H9 (cell line): ENCODE results near the gene MCU. TPM values are rescaled to one million over a fixed set of nuclear protein-coding genes. Genes with fewer than 3 reads are reported as not detected.

Experiments
- DNase-seq: peaks from one replicate; pipeline ENCODE4 v3.0.0-alpha.2; 2017
- H2AFZ ChIP-seq: one replicate; pipeline ENCODE4 v1.6.1; 2013; ENCODE audit warnings: mild to moderate bottlenecking, low read length, control low read depth, moderate library complexity
- H2AK5ac ChIP-seq: 2 replicates; pipeline ENCODE4 v1.6.1; 2013; ENCODE audit warnings: low read length, control low read depth, mixed read lengths; ENCODE audit not compliant: insufficient read length
- H2BK120ac ChIP-seq: one replicate; pipeline ENCODE4 v1.6.1; 2013; ENCODE audit warnings: low read depth, mild to moderate bottlenecking, low read length, control low read depth, inconsistent platforms; ENCODE audit not compliant: poor library complexity, severe bottlenecking
- H2BK12ac ChIP-seq: 2 replicates; pipeline ENCODE4 v1.6.1; 2013; ENCODE audit warnings: low read length, control low read depth, mixed read lengths, low read depth; ENCODE audit not compliant: insufficient read length
- H2BK15ac ChIP-seq: 2 replicates; pipeline ENCODE4 v1.6.1; 2013; ENCODE audit warnings: low read depth, low read length, control low read depth
- H2BK20ac ChIP-seq: one replicate; pipeline ENCODE4 v1.6.1; 2013; ENCODE audit warnings: low read depth, mild to moderate bottlenecking, low read length, control low read depth, inconsistent platforms; ENCODE audit not compliant: poor library complexity, severe bottlenecking
- H2BK5ac ChIP-seq: 2 replicates; pipeline ENCODE4 v1.6.1; 2013; ENCODE audit warnings: low read length, control low read depth, mixed read lengths; ENCODE audit not compliant: insufficient read length
- H3K14ac ChIP-seq: 2 replicates; pipeline ENCODE4 v1.6.1; 2013; ENCODE audit warnings: low read length, control low read depth; ENCODE audit not compliant: insufficient read depth
- H3K18ac ChIP-seq: 2 replicates; pipeline ENCODE4 v1.6.1; 2013; ENCODE audit warnings: low read depth, mild to moderate bottlenecking, mixed read lengths, low read length, control low read depth; ENCODE audit not compliant: insufficient read length
- H3K23ac ChIP-seq: 2 replicates; pipeline ENCODE4 v1.6.1; 2013; ENCODE audit warnings: low read length, control low read depth, mixed read lengths, low read depth; ENCODE audit not compliant: insufficient read length
- H3K23me2 ChIP-seq: 2 replicates; pipeline ENCODE4 v1.6.1; 2013; ENCODE audit warnings: low read depth, mild to moderate bottlenecking, mixed read lengths, low read length, control low read depth; ENCODE audit not compliant: insufficient read length, poor library complexity, severe bottlenecking
- H3K27ac ChIP-seq: 2 replicates; pipeline ENCODE4 v1.5.1; 2013; ENCODE audit warnings: low read length, control low read depth, mixed read lengths, low read depth; ENCODE audit not compliant: insufficient read length
- H3K27me3 ChIP-seq: 2 replicates; pipeline ENCODE4 v1.6.1; 2013; ENCODE audit warnings: low read length, control low read depth, inconsistent platforms; ENCODE audit not compliant: insufficient read depth
- H3K4ac ChIP-seq: 2 replicates; pipeline ENCODE4 v1.6.1; 2013; ENCODE audit warnings: low read depth, mild to moderate bottlenecking, control low read depth, inconsistent platforms, low read length, moderate library complexity
- H3K4me1 ChIP-seq: 2 replicates; pipeline ENCODE4 v1.6.1; 2013; ENCODE audit warnings: low read length, control low read depth, inconsistent platforms; ENCODE audit not compliant: insufficient read depth
- H3K4me2 ChIP-seq: 2 replicates; pipeline ENCODE4 v1.6.1; 2013; ENCODE audit warnings: low read length, control low read depth, mixed read lengths; ENCODE audit not compliant: insufficient read length, insufficient read depth
- H3K56ac ChIP-seq: 2 replicates; pipeline ENCODE4 v1.6.1; 2013; ENCODE audit warnings: low read depth, mild to moderate bottlenecking, mixed read lengths, low read length, control low read depth; ENCODE audit not compliant: insufficient read length
- H3K79me1 ChIP-seq: 2 replicates; pipeline ENCODE4 v1.6.1; 2013; ENCODE audit warnings: low read depth, mild to moderate bottlenecking, moderate library complexity, low read length, control low read depth, inconsistent platforms; ENCODE audit not compliant: insufficient read depth, poor library complexity, severe bottlenecking
- H3K79me2 ChIP-seq: 2 replicates; pipeline ENCODE4 v1.6.1; 2013; ENCODE audit warnings: low read length, control low read depth, inconsistent platforms; ENCODE audit not compliant: insufficient read depth
- H3K9ac ChIP-seq: 2 replicates; pipeline ENCODE4 v1.6.1; 2013; ENCODE audit warnings: low read length, control low read depth, mixed read lengths; ENCODE audit not compliant: insufficient read length; ENCODE audit errors: extremely low read depth
- H3K9me3 ChIP-seq: one replicate; pipeline ENCODE4 v1.6.1; 2013; ENCODE audit warnings: low read depth, low read length, inconsistent platforms; ENCODE audit not compliant: control insufficient read depth
- H3T11ph ChIP-seq: one replicate; pipeline ENCODE4 v1.6.1; 2013; ENCODE audit warnings: mild to moderate bottlenecking, low read length, control low read depth, inconsistent platforms
- H4K20me1 ChIP-seq: one replicate; pipeline ENCODE4 v1.6.1; 2013; ENCODE audit not compliant: control insufficient read depth, insufficient read length, insufficient read depth
- H4K5ac ChIP-seq: 2 replicates; pipeline ENCODE4 v1.6.1; 2013; ENCODE audit warnings: low read depth, mild to moderate bottlenecking, mixed read lengths, low read length, control low read depth; ENCODE audit not compliant: insufficient read length
- H4K8ac ChIP-seq: replicated peaks from 2 replicates; pipeline ENCODE4 v1.6.1; 2013; ENCODE audit warnings: low read length, control low read depth, mixed read lengths, low read depth; ENCODE audit not compliant: insufficient read length
- H4K91ac ChIP-seq: 2 replicates; pipeline ENCODE4 v1.6.1; 2013; ENCODE audit warnings: low read depth, mild to moderate bottlenecking, moderate library complexity, mixed read lengths, low read length, control low read depth; ENCODE audit not compliant: insufficient read length
- H3K27ac Mint-ChIP-seq, 3 experiments: 2 replicates in 2 of 3; 3 replicates in 1 of 3; pipeline ENCODE4 v1.8.0; 2020 to 2021; ENCODE audit warnings: mixed read lengths in 3 of 3, mild to moderate bottlenecking in 1 of 3, moderate library complexity in 1 of 3
- H3K27me3 Mint-ChIP-seq: 2 replicates; pipeline ENCODE4 v1.8.0; 2021; ENCODE audit warnings: low read depth, mild to moderate bottlenecking, moderate library complexity, mixed read lengths
- H3K36me3 Mint-ChIP-seq, 3 experiments: 2 replicates in 2 of 3; 3 replicates in 1 of 3; pipeline ENCODE4 v1.8.0; 2020 to 2021; ENCODE audit warnings: low read depth in 3 of 3, mixed read lengths in 3 of 3; ENCODE audit not compliant: insufficient read depth in 1 of 3
- H3K4me1 Mint-ChIP-seq, 2 experiments: 2 replicates each; pipeline ENCODE4 v1.8.0; 2020; ENCODE audit warnings: mixed read lengths in 2 of 2
- H3K4me3 Mint-ChIP-seq, 2 experiments: 2 replicates in 1 of 2; 3 replicates in 1 of 2; pipeline ENCODE4 v1.8.0; 2020 to 2021; ENCODE audit warnings: mild to moderate bottlenecking in 2 of 2, mixed read lengths in 2 of 2, moderate library complexity in 1 of 2
- H3K9me3 Mint-ChIP-seq, 2 experiments: 2 replicates in 1 of 2; 3 replicates in 1 of 2; pipeline ENCODE4 v1.8.0; 2020; ENCODE audit warnings: mild to moderate bottlenecking in 2 of 2, mixed read lengths in 2 of 2, moderate library complexity in 1 of 2
- total RNA-seq: library from RNA; stranded (reverse); gene quantifications from 2 replicates; pipeline ENCODE4 v1.2.1, GENCODE V29; 2021
- TF ChIP-seq, protein P1 (sequence below): fragments of 200-600 bp; sonication (generic); conservative IDR thresholded peaks from 3 replicates; pipeline ENCODE4 v1.8.0; 2021; ENCODE audit warnings: antibody characterized with exemption, mild to moderate bottlenecking

MCU gene
- total RNA-seq, 1 experiment from 2014 or later: 36.6 TPM

GRCh38 chr10:72828294-72828693, 136.4 kb downstream of the MCU start:
- H3K27ac Mint-ChIP-seq: no peak overlapping the region
- no peak overlapping the region for H3T11ph ChIP-seq

More at GRCh38 chr10:72828294-72828693, 136.4 kb downstream of the MCU start:
- no peak overlapping the region for H3K4ac ChIP-seq
- H3K79me2 ChIP-seq: peaks cover 2% of the 10 kb centered on the region; the same call in 1 of the 2 replicates
- no peak overlapping the region for H2BK5ac ChIP-seq
- Mint-ChIP-seq H3K9me3 (no peaks in the 10 kb centered on the region), H3K36me3 (peaks cover 0 to 3% (median 0%) of the 10 kb centered on the region in 3 experiments; a peak in 2 of 7 replicates), H3K4me1 (peaks cover 24 to 34% of the 10 kb centered on the region in 2 experiments), H3K4me3 (no peak overlapping the region), H3K27me3 (no peaks in the 10 kb centered on the region)
- H2BK12ac ChIP-seq: no peak overlapping the region
- no peaks in the 10 kb centered on the region for H3K27me3 ChIP-seq
- no peaks in the 10 kb centered on the region for H3K9me3 ChIP-seq
- no peak for DNase-seq
- H3K9ac ChIP-seq: no peak overlapping the region
- no peak overlapping the region for H3K27ac ChIP-seq
- no peak overlapping the region for H3K56ac ChIP-seq
- no peaks in the 10 kb centered on the region for H3K23me2 ChIP-seq
- H3K14ac ChIP-seq: no peak overlapping the region
- no peak overlapping the region for H4K91ac ChIP-seq
- no peak overlapping the region for H3K18ac ChIP-seq
- no peak overlapping the region for H4K8ac ChIP-seq
- H3K4me1 ChIP-seq: peaks cover 3% of the 10 kb centered on the region; the same call in 1 of the 2 replicates
- H3K23ac ChIP-seq: no peak overlapping the region
- no peak overlapping the region for H2BK15ac ChIP-seq
- no peak overlapping the region for H2BK120ac ChIP-seq
- H4K20me1 ChIP-seq: no peaks in the 10 kb centered on the region
- H4K5ac ChIP-seq: no peak overlapping the region
- no peak overlapping the region for H2AFZ ChIP-seq
- H3K4me2 ChIP-seq: no peak overlapping the region
- H2AK5ac ChIP-seq: no peak overlapping the region
- TF ChIP-seq, protein P1, sequence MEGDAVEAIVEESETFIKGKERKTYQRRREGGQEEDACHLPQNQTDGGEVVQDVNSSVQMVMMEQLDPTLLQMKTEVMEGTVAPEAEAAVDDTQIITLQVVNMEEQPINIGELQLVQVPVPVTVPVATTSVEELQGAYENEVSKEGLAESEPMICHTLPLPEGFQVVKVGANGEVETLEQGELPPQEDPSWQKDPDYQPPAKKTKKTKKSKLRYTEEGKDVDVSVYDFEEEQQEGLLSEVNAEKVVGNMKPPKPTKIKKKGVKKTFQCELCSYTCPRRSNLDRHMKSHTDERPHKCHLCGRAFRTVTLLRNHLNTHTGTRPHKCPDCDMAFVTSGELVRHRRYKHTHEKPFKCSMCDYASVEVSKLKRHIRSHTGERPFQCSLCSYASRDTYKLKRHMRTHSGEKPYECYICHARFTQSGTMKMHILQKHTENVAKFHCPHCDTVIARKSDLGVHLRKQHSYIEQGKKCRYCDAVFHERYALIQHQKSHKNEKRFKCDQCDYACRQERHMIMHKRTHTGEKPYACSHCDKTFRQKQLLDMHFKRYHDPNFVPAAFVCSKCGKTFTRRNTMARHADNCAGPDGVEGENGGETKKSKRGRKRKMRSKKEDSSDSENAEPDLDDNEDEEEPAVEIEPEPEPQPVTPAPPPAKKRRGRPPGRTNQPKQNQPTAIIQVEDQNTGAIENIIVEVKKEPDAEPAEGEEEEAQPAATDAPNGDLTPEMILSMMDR: no peak
- H2BK20ac ChIP-seq: no peak overlapping the region
- peaks cover 2% of the 10 kb centered on the region for H3K79me1 ChIP-seq
